ENCODE results near the gene YTHDC1. TPM values are rescaled to one million over a fixed set of nuclear protein-coding genes. Genes with fewer than 3 reads are reported as not detected.

YTHDC1 gene
- polyA plus RNA-seq, 1 donor from 2014 or later, result 139 TPM

DNA sequence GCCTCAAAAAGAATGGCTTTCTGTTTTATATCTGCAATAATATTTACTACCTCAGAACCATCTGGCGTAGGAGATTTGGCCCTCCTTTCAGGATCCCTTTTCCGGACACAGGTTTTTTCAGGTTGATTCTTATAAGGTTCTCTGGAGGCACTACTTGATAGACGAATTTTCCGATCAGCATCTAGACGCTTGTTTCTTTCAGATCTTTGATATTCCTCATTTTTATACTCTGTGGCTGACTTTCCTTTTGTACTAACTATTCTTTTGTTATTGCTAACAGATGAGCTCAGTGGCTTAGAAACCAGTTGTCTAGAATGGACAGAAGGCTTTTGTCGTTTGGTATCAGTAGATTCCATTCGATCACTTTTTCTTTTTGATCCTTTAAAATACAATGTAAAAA lies 12.4 kb downstream of the YTHDC1 start:
- peaks cover 55% of the 10 kb centered on the region for H3K79me2 ChIP-seq (replicated peaks; ENCODE audit: insufficient read depth, low read length)
- H4K20me1 ChIP-seq (ENCODE audit: insufficient read depth), result peaks cover 10% of the 10 kb centered on the region
- no peaks in the 10 kb centered on the region for H3K9me3 ChIP-seq (ENCODE audit: low read length)
- no peak overlapping the region for H2AFZ ChIP-seq (ENCODE audit: low read depth, low read length)
- no peaks in the 10 kb centered on the region for H3K9me2 ChIP-seq (ENCODE audit: insufficient read depth, low read length)
- no peaks in the 10 kb centered on the region for H3K27me3 ChIP-seq (ENCODE audit: insufficient read depth, low read depth, low read length)
- H3F3A ChIP-seq (ENCODE audit: insufficient read depth, low read length, poor library complexity, severe bottlenecking), result no peaks in the 10 kb centered on the region
- TF ChIP-seq, protein P1, sequence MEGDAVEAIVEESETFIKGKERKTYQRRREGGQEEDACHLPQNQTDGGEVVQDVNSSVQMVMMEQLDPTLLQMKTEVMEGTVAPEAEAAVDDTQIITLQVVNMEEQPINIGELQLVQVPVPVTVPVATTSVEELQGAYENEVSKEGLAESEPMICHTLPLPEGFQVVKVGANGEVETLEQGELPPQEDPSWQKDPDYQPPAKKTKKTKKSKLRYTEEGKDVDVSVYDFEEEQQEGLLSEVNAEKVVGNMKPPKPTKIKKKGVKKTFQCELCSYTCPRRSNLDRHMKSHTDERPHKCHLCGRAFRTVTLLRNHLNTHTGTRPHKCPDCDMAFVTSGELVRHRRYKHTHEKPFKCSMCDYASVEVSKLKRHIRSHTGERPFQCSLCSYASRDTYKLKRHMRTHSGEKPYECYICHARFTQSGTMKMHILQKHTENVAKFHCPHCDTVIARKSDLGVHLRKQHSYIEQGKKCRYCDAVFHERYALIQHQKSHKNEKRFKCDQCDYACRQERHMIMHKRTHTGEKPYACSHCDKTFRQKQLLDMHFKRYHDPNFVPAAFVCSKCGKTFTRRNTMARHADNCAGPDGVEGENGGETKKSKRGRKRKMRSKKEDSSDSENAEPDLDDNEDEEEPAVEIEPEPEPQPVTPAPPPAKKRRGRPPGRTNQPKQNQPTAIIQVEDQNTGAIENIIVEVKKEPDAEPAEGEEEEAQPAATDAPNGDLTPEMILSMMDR (IDR thresholded peaks at IDR 0.05; ENCODE audit: poor library complexity, severe bottlenecking), result no peak
- TF ChIP-seq, protein P2, sequence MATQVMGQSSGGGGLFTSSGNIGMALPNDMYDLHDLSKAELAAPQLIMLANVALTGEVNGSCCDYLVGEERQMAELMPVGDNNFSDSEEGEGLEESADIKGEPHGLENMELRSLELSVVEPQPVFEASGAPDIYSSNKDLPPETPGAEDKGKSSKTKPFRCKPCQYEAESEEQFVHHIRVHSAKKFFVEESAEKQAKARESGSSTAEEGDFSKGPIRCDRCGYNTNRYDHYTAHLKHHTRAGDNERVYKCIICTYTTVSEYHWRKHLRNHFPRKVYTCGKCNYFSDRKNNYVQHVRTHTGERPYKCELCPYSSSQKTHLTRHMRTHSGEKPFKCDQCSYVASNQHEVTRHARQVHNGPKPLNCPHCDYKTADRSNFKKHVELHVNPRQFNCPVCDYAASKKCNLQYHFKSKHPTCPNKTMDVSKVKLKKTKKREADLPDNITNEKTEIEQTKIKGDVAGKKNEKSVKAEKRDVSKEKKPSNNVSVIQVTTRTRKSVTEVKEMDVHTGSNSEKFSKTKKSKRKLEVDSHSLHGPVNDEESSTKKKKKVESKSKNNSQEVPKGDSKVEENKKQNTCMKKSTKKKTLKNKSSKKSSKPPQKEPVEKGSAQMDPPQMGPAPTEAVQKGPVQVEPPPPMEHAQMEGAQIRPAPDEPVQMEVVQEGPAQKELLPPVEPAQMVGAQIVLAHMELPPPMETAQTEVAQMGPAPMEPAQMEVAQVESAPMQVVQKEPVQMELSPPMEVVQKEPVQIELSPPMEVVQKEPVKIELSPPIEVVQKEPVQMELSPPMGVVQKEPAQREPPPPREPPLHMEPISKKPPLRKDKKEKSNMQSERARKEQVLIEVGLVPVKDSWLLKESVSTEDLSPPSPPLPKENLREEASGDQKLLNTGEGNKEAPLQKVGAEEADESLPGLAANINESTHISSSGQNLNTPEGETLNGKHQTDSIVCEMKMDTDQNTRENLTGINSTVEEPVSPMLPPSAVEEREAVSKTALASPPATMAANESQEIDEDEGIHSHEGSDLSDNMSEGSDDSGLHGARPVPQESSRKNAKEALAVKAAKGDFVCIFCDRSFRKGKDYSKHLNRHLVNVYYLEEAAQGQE (IDR thresholded peaks at IDR 0.05; ENCODE audit: borderline replicate concordance), result no peak
- TF ChIP-seq EZH2 (IDR thresholded peaks at IDR 0.05; ENCODE audit: borderline replicate concordance, insufficient read depth, low read length, poor library complexity, severe bottlenecking) (no peak), SMC3 (conservative IDR thresholded peaks at IDR 0.05; ENCODE audit: poor library complexity) (no peak), MXI1 (conservative IDR thresholded peaks at IDR 0.05; ENCODE audit: poor library complexity, severe bottlenecking) (no peak), RAD21 (conservative IDR thresholded peaks at IDR 0.05) (no peak), POLR2AphosphoS5 (IDR thresholded peaks at IDR 0.05) (no peak), EP300 (conservative IDR thresholded peaks at IDR 0.05; ENCODE audit: poor library complexity, severe bottlenecking) (no peak), TAF1 (IDR thresholded peaks at IDR 0.05; ENCODE audit: low read depth) (no peak)
- H3K27ac ChIP-seq (ENCODE audit: low read length), result no peak overlapping the region
- no peak overlapping the region for H3K4me3 ChIP-seq (ENCODE audit: low read length)
- peaks cover 9% of the 10 kb centered on the region for H3K36me3 ChIP-seq (ENCODE audit: insufficient read depth, low read length)
- no peak overlapping the region for H3K9ac ChIP-seq (ENCODE audit: low read length)
- H3K4me2 ChIP-seq (ENCODE audit: low read length), result no peak overlapping the region

GRCh38 chr4:68337004-68337403 lies 12.9 kb downstream of the YTHDC1 start:
- no peaks in the 10 kb centered on the region for H3F3A ChIP-seq (ENCODE audit: insufficient read depth, low read length, poor library complexity, severe bottlenecking)
- peaks cover 7% of the 10 kb centered on the region for H4K20me1 ChIP-seq (ENCODE audit: insufficient read depth)
- peaks cover 14% of the 10 kb centered on the region for H3K36me3 ChIP-seq (ENCODE audit: insufficient read depth, low read length)
- TF ChIP-seq, protein P1 (IDR thresholded peaks at IDR 0.05; ENCODE audit: poor library complexity, severe bottlenecking), result no peak
- TF ChIP-seq RAD21 (conservative IDR thresholded peaks at IDR 0.05) (no peak), EZH2 (IDR thresholded peaks at IDR 0.05; ENCODE audit: borderline replicate concordance, insufficient read depth, low read length, poor library complexity, severe bottlenecking) (no peak), TAF1 (IDR thresholded peaks at IDR 0.05; ENCODE audit: low read depth) (no peak), SMC3 (conservative IDR thresholded peaks at IDR 0.05; ENCODE audit: poor library complexity) (no peak), POLR2AphosphoS5 (IDR thresholded peaks at IDR 0.05) (no peak), MXI1 (conservative IDR thresholded peaks at IDR 0.05; ENCODE audit: poor library complexity, severe bottlenecking) (no peak), EP300 (conservative IDR thresholded peaks at IDR 0.05; ENCODE audit: poor library complexity, severe bottlenecking) (no peak)
- TF ChIP-seq, protein P2 (IDR thresholded peaks at IDR 0.05; ENCODE audit: borderline replicate concordance), result no peak
- H3K4me3 ChIP-seq (ENCODE audit: low read length), result no peak overlapping the region
- H3K4me2 ChIP-seq (ENCODE audit: low read length), result no peak overlapping the region
- H3K9me3 ChIP-seq (ENCODE audit: low read length), result no peaks in the 10 kb centered on the region
- no peaks in the 10 kb centered on the region for H3K9me2 ChIP-seq (ENCODE audit: insufficient read depth, low read length)
- peaks cover 50% of the 10 kb centered on the region for H3K79me2 ChIP-seq (replicated peaks; ENCODE audit: insufficient read depth, low read length)
- no peak overlapping the region for H3K9ac ChIP-seq (ENCODE audit: low read length)
- H2AFZ ChIP-seq (ENCODE audit: low read depth, low read length), result no peak overlapping the region
- H3K27me3 ChIP-seq (ENCODE audit: insufficient read depth, low read depth, low read length), result no peaks in the 10 kb centered on the region
- H3K27ac ChIP-seq (ENCODE audit: low read length), result no peak overlapping the region

Data from neural cell (in vitro differentiated cells).